ENCODE data around the gene PSMA1.

GRCh38 chr11:14455648-14456430 lies 64.3 kb downstream of the PSMA1 start:
- TF ChIP-seq CTCF (IDR thresholded peaks at IDR 0.05) (no peak), POLR2A (IDR thresholded peaks at IDR 0.05) (no peak)

Data from right lobe of liver (tissue), 4 donors.